Dendritic cell treated with granulocyte-macrophage colony-stimulating factor and Interleukin-4, amounts not matched to agents 40 ng/mL and 50 ng/mL, for 4 days (primary cell): ENCODE data around the gene SVBP.

Source experiments
- H3K27ac Mint-ChIP-seq: one replicate; pipeline ENCODE4 v1.8.0; 2022; ENCODE audit warnings: mild to moderate bottlenecking, mixed read lengths
- H3K27me3 Mint-ChIP-seq: one replicate; pipeline ENCODE4 v1.8.0; 2022; ENCODE audit warnings: mild to moderate bottlenecking, mixed read lengths
- H3K36me3 Mint-ChIP-seq: one replicate; pipeline ENCODE4 v1.8.0; 2022; ENCODE audit warnings: low read depth, mixed read lengths
- H3K4me1 Mint-ChIP-seq: one replicate; pipeline ENCODE4 v1.8.0; 2022; ENCODE audit warnings: low read depth, mixed read lengths
- H3K4me3 Mint-ChIP-seq: one replicate; pipeline ENCODE4 v1.8.0; 2022; ENCODE audit warnings: mild to moderate bottlenecking, moderate library complexity, mixed read lengths
- H3K9me3 Mint-ChIP-seq: one replicate; pipeline ENCODE4 v1.8.0; 2022; ENCODE audit warnings: mixed read lengths
- intact Hi-C: fragments of 100-400 bp; cut with micrococcal nuclease; formaldehyde crosslinking; loops from one replicate; pipeline ENCODE4 v1.15.0; 2022

The SVBP gene

DNA sequence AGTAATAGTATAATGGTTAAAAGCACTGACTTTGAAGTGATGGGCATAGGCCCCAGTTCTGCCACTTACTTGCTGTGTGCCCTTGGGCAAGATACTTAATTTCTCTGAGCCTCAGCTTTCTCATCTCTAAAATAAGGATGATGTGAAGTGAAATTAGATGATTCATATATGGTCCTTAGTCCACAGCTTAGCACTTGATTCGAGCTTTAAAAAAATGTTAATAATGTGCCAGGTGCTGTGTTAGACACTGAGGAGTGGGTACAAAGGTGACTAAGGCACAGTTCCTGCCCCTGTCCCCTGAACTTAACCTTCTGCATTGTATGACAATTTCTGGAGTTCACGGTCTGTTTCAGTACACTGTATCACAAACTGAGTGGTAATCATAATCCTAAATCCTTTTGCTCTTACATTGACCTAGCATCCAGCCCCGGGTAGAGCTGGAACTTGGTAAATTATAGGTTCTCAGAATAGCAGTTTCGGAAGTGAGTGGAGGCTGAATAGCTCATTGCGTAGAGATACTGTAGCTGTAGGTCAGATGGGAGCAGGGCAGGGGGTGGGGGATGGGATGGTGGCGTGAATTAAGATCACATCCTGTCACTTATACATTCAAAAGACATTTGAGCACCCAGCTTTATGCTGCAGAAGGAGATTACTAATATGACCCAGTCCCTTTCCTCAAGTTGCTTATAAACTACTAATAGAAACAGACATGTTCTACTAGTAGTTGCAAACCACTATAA is 30.7 kb upstream of the SVBP start:
- no peaks in the 10 kb centered on the region for H3K9me3 Mint-ChIP-seq
- H3K27me3 Mint-ChIP-seq: no peaks in the 10 kb centered on the region
- intact Hi-C loops: no loop called here
- peaks cover 48% of the 10 kb centered on the region for H3K36me3 Mint-ChIP-seq
- H3K4me3 Mint-ChIP-seq: peak overlapping the region; percentile 86
- H3K27ac Mint-ChIP-seq: peak overlapping the region; percentile 81
- peaks cover 39% of the 10 kb centered on the region for H3K4me1 Mint-ChIP-seq

DNA sequence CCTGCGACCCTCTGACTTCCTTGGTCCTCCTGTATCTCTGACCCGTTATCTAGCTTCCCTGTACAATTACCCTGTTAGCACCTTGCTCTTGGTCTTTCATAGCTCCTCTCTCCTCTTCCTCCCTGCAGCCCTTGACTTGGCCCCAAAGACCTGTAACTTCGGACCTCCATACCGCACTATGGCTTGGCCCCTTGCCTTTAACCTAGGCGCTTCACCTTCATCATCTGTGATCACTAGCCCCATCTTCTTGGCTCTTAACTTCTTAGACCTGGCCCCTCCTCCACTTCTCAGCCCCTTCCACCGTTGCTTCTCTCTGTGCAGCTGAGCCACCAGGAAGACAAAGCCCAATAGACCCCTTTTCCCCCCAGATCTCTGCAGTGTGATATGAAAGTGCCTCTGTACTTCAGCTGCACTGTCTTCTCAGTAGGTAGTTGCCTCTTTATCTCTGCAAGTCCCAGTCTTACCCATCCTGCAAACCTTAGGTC is 30.0 kb upstream of the SVBP start:
- intact Hi-C loops: no loop called here
- Mint-ChIP-seq H3K4me3 (peak overlapping the region; percentile 86), H3K27me3 (no peaks in the 10 kb centered on the region), H3K27ac (peak overlapping the region; percentile 81), H3K4me1 (peaks cover 39% of the 10 kb centered on the region), H3K9me3 (no peaks in the 10 kb centered on the region), H3K36me3 (peaks cover 55% of the 10 kb centered on the region)

DNA sequence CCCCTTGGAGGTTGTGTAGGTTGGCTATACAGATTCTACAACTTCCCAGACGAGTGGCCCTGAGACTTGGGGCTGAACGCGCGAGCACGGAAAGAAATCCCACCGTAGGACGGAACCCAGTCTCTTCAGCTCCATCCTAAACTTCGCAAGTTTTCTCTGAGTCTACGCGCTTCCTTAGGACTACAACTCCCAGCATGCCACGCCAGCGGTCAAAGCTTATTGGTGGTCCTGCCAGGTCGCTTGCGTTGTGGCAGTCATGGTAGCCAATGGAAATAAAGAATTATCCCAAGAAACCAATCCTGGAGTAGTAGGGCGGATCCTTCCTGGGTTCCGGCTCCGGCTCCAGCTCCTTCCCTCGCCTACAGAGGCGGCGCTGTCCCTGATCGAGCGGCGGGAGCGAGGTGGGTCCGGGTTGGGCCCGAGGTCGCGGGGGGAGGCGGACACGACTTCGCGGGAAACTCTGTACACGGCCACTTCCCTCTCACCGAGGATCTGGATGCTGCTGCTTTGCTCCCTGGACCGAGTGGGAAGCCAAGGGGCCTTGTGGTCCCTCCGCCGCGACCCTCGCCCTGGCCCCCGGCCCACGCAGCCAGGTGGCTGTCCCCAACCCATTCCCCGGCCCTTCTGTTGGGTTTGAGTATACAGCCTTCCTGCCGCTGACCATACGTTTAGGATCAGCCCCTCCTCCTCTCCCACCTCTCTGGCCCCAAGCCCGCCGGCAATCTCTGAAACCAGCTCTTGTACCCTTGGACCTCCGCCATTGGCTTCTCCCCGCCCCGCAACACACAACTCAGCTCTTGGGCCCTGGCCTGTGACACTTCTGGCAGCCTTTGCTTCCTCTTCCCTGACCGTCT is 29.3 kb upstream of the SVBP start, which contains the start of gene ZNF691:
TSS of gene ZNF691 (plus strand) at position 357 of the 854 bp plus-strand sequence. CDS start 3,046 bp downstream, outside the sequence.
- intact Hi-C loops: loop anchor here (1.0 kb wide), 1 partner anchor 30 kb away; no protein-coding TSS in a partner anchor
- peak within 1 kb of the TSS; percentile 86 for H3K4me3 Mint-ChIP-seq
- no peaks in the 10 kb centered on the region for H3K27me3 Mint-ChIP-seq
- peaks cover 39% of the 10 kb centered on the region for H3K4me1 Mint-ChIP-seq
- peak within 1 kb of the TSS; percentile 81 for H3K27ac Mint-ChIP-seq
- no peaks in the 10 kb centered on the region for H3K9me3 Mint-ChIP-seq
- H3K36me3 Mint-ChIP-seq: peaks cover 59% of the 10 kb centered on the region

- intact Hi-C loops: loop anchor here (1.0 kb wide), 1 partner anchor 30 kb away; no protein-coding TSS in a partner anchor
- H3K4me3 Mint-ChIP-seq: peak overlapping the region; percentile 86
- H3K9me3 Mint-ChIP-seq: no peaks in the 10 kb centered on the region
- H3K27me3 Mint-ChIP-seq: no peaks in the 10 kb centered on the region
- H3K4me1 Mint-ChIP-seq: peaks cover 43% of the 10 kb centered on the region
- peaks cover 59% of the 10 kb centered on the region for H3K36me3 Mint-ChIP-seq
- H3K27ac Mint-ChIP-seq: peak overlapping the region; percentile 81
Observed at GRCh38 chr1:42845866-42846256, 28.7 kb upstream of the SVBP start.

DNA sequence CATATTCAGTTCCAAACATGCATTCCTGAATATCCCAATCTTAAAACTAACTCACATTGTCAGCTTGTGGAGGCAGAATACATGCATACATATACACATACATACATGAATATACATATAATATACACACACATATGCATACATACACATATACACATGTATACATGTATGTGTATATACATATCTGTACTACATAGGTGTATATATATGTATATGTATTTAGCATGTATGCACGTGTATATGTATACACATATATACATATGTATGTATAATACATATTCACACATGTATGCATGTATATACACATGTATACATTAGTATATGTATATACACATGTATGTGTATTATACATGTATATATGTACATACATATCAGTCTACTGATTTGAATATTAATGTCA is 28.0 kb upstream of the SVBP start:
- H3K36me3 Mint-ChIP-seq: peaks cover 59% of the 10 kb centered on the region
- peaks cover 44% of the 10 kb centered on the region for H3K4me1 Mint-ChIP-seq
- H3K27me3 Mint-ChIP-seq: no peaks in the 10 kb centered on the region
- no peak overlapping the region for H3K4me3 Mint-ChIP-seq
- intact Hi-C loops: no loop called here
- H3K27ac Mint-ChIP-seq: no peak overlapping the region
- H3K9me3 Mint-ChIP-seq: no peaks in the 10 kb centered on the region

DNA sequence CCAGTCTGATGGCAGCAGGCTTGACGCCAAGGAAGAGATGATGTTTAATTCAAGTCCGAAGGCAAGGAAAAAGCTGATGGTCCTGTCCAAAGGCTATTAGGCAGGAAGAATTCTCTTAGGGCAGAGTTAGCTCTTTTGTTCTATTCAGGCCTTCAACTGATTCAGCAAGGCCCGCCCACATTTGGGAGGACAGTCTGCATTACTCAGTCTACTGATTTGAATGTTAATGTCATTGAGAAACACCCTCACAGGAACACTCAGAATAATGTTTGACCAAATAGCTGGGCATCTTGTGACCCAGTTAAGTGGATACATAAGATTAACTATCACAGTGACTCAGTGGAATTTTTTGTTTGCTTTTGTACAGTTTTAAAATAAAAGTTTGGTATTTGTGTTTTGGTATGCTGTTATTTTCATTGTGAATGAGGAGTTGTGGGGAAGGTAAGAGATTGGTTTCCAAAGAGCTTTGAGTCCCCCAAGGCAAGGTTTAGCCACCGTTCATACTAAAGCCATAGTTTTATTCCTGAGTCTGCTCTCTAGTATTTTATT is 27.5 kb upstream of the SVBP start:
- H3K9me3 Mint-ChIP-seq: no peaks in the 10 kb centered on the region
- no peak overlapping the region for H3K4me3 Mint-ChIP-seq
- peaks cover 39% of the 10 kb centered on the region for H3K4me1 Mint-ChIP-seq
- H3K27me3 Mint-ChIP-seq: no peaks in the 10 kb centered on the region
- intact Hi-C loops: no loop called here
- H3K36me3 Mint-ChIP-seq: peaks cover 58% of the 10 kb centered on the region
- no peak overlapping the region for H3K27ac Mint-ChIP-seq

DNA sequence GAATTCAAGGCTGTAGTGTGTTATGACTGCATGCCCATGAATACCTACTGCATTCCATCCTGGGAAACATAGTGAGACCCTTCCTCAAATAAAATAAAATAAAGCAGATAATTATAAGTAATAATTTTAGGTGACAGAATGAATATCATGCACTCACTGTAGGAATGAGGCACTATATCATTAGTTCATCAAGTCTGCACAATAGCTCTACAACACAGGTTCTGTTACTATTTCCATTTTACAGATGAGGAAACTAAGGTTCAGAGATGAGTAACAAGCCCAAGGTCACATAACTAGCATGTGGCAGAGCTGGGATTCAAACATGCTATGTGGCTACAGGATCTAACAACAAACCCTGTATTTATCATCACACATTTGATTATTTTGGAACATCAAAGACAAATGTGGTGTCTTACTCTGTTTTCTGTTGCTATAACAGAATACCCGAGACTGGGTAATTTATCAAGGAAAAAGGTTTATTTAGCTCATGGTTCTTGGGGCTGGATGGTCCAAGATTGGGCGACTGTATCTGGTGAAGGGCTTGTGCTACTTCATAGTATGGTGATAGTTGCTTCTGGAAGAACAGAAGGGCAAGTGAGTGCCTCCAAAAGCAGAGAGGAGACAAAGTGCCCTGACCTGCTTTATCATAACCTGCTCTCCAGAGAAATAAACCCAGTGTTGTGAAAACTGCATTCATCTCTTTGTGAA is 24.4 kb upstream of the SVBP start:
- H3K36me3 Mint-ChIP-seq: peaks cover 48% of the 10 kb centered on the region
- H3K4me1 Mint-ChIP-seq: peaks cover 37% of the 10 kb centered on the region
- H3K4me3 Mint-ChIP-seq: no peak overlapping the region
- H3K9me3 Mint-ChIP-seq: no peaks in the 10 kb centered on the region
- no peak overlapping the region for H3K27ac Mint-ChIP-seq
- no peaks in the 10 kb centered on the region for H3K27me3 Mint-ChIP-seq
- intact Hi-C loops: no loop called here

DNA sequence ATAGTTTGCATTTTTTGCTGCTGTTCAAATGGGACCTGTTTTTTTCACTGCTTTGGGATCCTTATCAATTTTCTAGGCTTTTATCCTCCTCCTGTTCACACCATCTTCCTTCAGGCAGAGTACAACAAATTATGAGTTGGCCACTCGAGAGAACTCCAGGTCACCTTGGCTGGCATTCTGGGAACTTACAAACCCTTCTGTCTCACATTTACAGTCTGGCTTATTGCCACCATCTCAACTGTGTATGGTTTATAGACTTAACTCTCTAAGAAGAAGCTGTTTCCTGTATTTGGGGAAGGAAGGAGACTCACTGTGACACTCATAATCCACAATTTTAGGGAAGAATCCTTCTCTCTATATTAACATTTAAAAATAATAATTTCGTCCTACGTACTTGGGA is 23.8 kb upstream of the SVBP start:
- intact Hi-C loops: no loop called here
- no peaks in the 10 kb centered on the region for H3K27me3 Mint-ChIP-seq
- H3K36me3 Mint-ChIP-seq: peaks cover 51% of the 10 kb centered on the region
- H3K27ac Mint-ChIP-seq: no peak overlapping the region
- no peak overlapping the region for H3K4me3 Mint-ChIP-seq
- no peaks in the 10 kb centered on the region for H3K9me3 Mint-ChIP-seq
- peaks cover 43% of the 10 kb centered on the region for H3K4me1 Mint-ChIP-seq

DNA sequence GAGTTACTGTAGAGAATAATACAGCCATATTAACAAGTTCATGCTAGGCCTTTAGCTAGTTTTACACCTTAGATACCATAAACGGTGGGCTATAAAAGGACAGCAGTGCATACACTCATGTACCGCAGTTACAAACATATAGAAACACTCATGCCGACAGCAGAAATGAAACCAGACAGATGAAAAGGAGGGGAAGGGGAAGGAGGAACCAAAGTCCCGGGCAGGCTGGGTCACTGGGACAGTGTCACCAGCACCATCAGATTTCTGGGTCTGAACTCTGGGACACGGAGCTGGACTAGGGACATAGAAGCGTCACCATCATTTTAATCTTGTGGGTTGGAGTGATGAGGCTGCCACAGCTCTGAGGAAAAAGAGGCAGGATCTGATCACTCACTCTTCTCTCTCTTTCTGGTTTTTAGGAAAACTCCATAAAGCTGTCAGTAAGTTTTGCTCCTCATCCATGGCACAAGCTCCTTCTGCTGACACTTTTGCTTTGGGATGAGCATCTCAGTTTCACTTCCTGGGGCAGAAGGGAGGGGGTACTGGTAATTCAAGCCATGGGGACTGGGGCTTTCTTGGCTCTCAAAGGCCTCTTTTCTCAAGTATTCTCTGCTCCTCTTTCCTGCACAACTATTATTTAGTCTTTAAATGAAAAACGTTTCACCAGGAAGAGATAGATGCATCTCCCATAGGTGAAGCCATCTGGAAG is 21.4 kb upstream of the SVBP start:
- peaks cover 66% of the 10 kb centered on the region for H3K36me3 Mint-ChIP-seq
- H3K4me3 Mint-ChIP-seq: peak overlapping the region; percentile 2
- H3K4me1 Mint-ChIP-seq: peaks cover 46% of the 10 kb centered on the region
- H3K27ac Mint-ChIP-seq: peak overlapping the region; percentile 56
- intact Hi-C loops: no loop called here
- no peaks in the 10 kb centered on the region for H3K9me3 Mint-ChIP-seq
- no peaks in the 10 kb centered on the region for H3K27me3 Mint-ChIP-seq

GRCh38 chr1:42837709-42838108 is 20.5 kb upstream of the SVBP start:
- Mint-ChIP-seq H3K4me3 (no peak overlapping the region), H3K27me3 (no peaks in the 10 kb centered on the region), H3K27ac (peak overlapping the region; percentile 56), H3K36me3 (peaks cover 60% of the 10 kb centered on the region), H3K9me3 (no peaks in the 10 kb centered on the region), H3K4me1 (peaks cover 46% of the 10 kb centered on the region)
- intact Hi-C loops: no loop called here

DNA sequence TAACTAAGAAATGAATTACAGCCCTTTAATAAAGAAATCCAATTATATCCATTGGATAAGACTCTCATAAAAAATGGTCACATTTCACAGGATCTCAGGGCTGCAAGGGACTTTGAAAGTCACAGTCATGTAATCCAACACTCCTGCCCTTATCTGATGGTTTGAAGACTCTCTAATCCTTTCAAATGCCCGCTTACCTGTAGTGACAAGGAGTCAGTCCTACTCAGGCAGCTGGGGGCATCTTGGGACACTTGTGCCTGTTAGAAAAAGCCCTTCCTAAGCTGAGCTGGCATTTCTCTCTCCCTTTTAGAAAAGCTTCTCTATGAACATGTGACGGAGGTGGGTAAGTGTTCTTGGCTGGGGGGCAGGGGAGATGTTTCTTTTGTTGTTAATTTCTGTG is 18.2 kb upstream of the SVBP start:
- Mint-ChIP-seq H3K27me3 (no peaks in the 10 kb centered on the region), H3K9me3 (no peaks in the 10 kb centered on the region), H3K4me3 (no peak overlapping the region), H3K4me1 (peaks cover 43% of the 10 kb centered on the region), H3K27ac (no peak overlapping the region), H3K36me3 (peaks cover 52% of the 10 kb centered on the region)
- intact Hi-C loops: no loop called here

GRCh38 chr1:42834803-42835202 is 17.6 kb upstream of the SVBP start:
- Mint-ChIP-seq H3K27ac (no peak overlapping the region), H3K27me3 (no peaks in the 10 kb centered on the region), H3K9me3 (no peaks in the 10 kb centered on the region), H3K4me1 (peaks cover 46% of the 10 kb centered on the region), H3K36me3 (peaks cover 52% of the 10 kb centered on the region), H3K4me3 (no peak overlapping the region)
- intact Hi-C loops: no loop called here

DNA sequence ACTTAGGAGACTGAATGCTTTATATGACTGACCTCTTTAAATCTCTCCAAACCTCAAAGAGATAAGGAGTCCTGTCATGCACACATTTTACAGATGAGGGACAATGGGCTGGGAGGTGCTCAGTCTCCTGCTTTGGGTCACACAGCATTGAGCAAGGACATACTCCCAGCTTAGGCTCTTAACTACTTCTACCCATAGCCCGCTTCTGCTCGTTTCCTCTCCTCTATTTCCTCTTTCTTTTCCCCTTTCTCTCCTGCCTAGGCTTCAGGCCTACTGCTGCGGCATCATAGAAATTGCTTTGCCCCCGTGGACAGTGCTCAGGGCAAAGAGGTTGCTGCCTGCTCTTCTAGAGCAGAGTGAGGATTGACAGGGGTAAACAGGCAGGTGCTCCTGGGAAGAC is 16.8 kb upstream of the SVBP start:
- peaks cover 43% of the 10 kb centered on the region for H3K4me1 Mint-ChIP-seq
- H3K4me3 Mint-ChIP-seq: no peak overlapping the region
- intact Hi-C loops: no loop called here
- peak overlapping the region; percentile 17 for H3K27ac Mint-ChIP-seq
- peaks cover 59% of the 10 kb centered on the region for H3K36me3 Mint-ChIP-seq
- no peaks in the 10 kb centered on the region for H3K27me3 Mint-ChIP-seq
- H3K9me3 Mint-ChIP-seq: no peaks in the 10 kb centered on the region
